Breast epithelium (tissue), 3 donors: Measurements from ENCODE around the gene ZFX.

Source experiments
- POLR2A ChIP-seq: fragments of 450-650 bp; IDR thresholded peaks from one replicate; pipeline ENCODE4 v1.6.1; 2016; ENCODE audit warnings: antibody characterized with exemption, mild to moderate bottlenecking, moderate library complexity
- POLR2AphosphoS5 ChIP-seq, 3 donors: sonication (generic); formaldehyde crosslinking; IDR thresholded peaks; one replicate each; pipeline ENCODE4 v1.6.1; 2017; ENCODE audit warnings: antibody characterized with exemption in 3 of 3
- TF ChIP-seq, protein P1 (sequence below), 3 donors: fragments of 450-650 bp; IDR thresholded peaks; one replicate each; pipeline ENCODE4 v1.5.1; 2016 to 2017; ENCODE audit warnings: antibody characterized with exemption in 3 of 3, mild to moderate bottlenecking in 3 of 3, moderate library complexity in 3 of 3

DNA sequence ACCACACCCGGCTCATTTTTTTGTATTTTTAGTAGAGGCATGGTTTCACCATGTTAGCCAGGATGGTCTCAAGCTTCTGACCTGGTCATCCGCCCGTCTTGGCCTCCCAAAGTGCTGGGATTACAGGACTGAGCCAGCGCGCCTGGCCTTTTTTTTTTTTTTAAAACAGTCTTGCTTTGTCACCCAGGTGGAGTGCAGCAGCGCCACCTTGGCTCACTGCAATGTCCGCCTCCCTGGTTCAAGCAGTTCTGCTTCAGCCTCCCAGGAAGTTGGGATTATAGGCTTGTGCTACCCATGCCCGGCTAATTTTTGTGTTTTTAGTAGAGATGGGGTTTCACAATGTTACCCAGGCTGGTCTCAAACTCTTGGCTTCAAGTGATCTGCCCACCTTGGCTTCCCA lies 28.9 kb downstream of the ZFX start:
- TF ChIP-seq POLR2A = no peak
- TF ChIP-seq, protein P1, sequence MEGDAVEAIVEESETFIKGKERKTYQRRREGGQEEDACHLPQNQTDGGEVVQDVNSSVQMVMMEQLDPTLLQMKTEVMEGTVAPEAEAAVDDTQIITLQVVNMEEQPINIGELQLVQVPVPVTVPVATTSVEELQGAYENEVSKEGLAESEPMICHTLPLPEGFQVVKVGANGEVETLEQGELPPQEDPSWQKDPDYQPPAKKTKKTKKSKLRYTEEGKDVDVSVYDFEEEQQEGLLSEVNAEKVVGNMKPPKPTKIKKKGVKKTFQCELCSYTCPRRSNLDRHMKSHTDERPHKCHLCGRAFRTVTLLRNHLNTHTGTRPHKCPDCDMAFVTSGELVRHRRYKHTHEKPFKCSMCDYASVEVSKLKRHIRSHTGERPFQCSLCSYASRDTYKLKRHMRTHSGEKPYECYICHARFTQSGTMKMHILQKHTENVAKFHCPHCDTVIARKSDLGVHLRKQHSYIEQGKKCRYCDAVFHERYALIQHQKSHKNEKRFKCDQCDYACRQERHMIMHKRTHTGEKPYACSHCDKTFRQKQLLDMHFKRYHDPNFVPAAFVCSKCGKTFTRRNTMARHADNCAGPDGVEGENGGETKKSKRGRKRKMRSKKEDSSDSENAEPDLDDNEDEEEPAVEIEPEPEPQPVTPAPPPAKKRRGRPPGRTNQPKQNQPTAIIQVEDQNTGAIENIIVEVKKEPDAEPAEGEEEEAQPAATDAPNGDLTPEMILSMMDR (IDR thresholded peaks at IDR 0.05) = no peak
- TF ChIP-seq POLR2AphosphoS5 (IDR thresholded peaks at IDR 0.05) = no peak
